Measurements from ENCODE around the gene E2F8. TPM values are rescaled to one million over a fixed set of nuclear protein-coding genes. Genes with fewer than 3 reads are reported as not detected.

E2F8 gene
- polyA plus RNA-seq, 1 of the 3 experiments (the other 2 are of a cell fraction): 2.7 TPM

- POLR2A ChIA-PET: no interaction called here
- Histone ChIP-seq H2AFZ (ENCODE audit: low read depth) (no peak overlapping the region), H3K9me3 (no peaks in the 10 kb centered on the region), H3K79me2 (ENCODE audit: insufficient read depth) (no peaks in the 10 kb centered on the region), H3K4me3 (ENCODE audit: low read depth in 2 of 2, low read length in 1 of 2) (no peak overlapping the region), H3K36me3 (replicated peaks in 1 of 2; ENCODE audit: control insufficient read depth in 1 of 2, insufficient read depth in 2 of 2, low read length in 1 of 2) (no peaks in the 10 kb centered on the region), H3K9ac (no peak overlapping the region), H3K4me2 (no peak overlapping the region), H3F3A (replicated peaks; ENCODE audit: insufficient read depth) (no peaks in the 10 kb centered on the region), H3K4me1 (ENCODE audit: control insufficient read depth in 1 of 2, insufficient read depth in 2 of 2, low read depth in 1 of 2, low read length in 1 of 2) (no peaks in the 10 kb centered on the region; a peak in 1 of 4 replicates), H3K27ac (ENCODE audit: low read depth in 2 of 2, low read length in 1 of 2) (no peak overlapping the region), H3K9me2 (no peaks in the 10 kb centered on the region), H3K27me3 (ENCODE audit: insufficient read depth) (no peaks in the 10 kb centered on the region), H4K20me1 (ENCODE audit: insufficient read depth) (no peaks in the 10 kb centered on the region)
- TF ChIP-seq JUND (IDR thresholded peaks at IDR 0.05) (no peak), CHD2 (IDR thresholded peaks at IDR 0.05; ENCODE audit: low read length, partially characterized antibody) (no peak), USF2 (IDR thresholded peaks at IDR 0.05; ENCODE audit: borderline replicate concordance, low read depth, low read length) (no peak), MXI1 (IDR thresholded peaks at IDR 0.05; ENCODE audit: low read depth, low read length) (no peak), MEF2A (IDR thresholded peaks at IDR 0.05; ENCODE audit: borderline replicate concordance, low read depth) (no peak), RAD21 (IDR thresholded peaks at IDR 0.05; ENCODE audit: low read length) (no peak)
- TF ChIP-seq, protein P1, sequence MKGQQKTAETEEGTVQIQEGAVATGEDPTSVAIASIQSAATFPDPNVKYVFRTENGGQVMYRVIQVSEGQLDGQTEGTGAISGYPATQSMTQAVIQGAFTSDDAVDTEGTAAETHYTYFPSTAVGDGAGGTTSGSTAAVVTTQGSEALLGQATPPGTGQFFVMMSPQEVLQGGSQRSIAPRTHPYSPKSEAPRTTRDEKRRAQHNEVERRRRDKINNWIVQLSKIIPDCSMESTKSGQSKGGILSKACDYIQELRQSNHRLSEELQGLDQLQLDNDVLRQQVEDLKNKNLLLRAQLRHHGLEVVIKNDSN (IDR thresholded peaks at IDR 0.05; ENCODE audit: borderline replicate concordance, low read depth): no peak
- TF ChIP-seq, protein P2, sequence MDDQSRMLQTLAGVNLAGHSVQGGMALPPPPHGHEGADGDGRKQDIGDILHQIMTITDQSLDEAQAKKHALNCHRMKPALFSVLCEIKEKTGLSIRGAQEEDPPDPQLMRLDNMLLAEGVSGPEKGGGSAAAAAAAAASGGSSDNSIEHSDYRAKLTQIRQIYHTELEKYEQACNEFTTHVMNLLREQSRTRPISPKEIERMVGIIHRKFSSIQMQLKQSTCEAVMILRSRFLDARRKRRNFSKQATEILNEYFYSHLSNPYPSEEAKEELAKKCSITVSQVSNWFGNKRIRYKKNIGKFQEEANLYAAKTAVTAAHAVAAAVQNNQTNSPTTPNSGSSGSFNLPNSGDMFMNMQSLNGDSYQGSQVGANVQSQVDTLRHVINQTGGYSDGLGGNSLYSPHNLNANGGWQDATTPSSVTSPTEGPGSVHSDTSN (IDR thresholded peaks at IDR 0.05): no peak
- peak; percentile 19 for DNase-seq
- WGBS (ENCODE audit: low lambda C conversion rate): 71% methylated on average over 7 of the region's 7 CpGs
- CTCF ChIA-PET: interaction anchor here (0.6 to 1.3 kb wide), 2 partner anchors 47 to 114 kb away, joined by 3 to 4 read pairs; no protein-coding TSS in a partner anchor
Measured at GRCh38 chr11:19191530-19192169, 49.1 kb downstream of the E2F8 start.

GRCh38 chr11:19187833-19188258, 52.9 kb downstream of the E2F8 start:
- WGBS (ENCODE audit: low lambda C conversion rate): 81% methylated on average over 5 of the region's 9 CpGs
- H3K4me1 ChIP-seq (ENCODE audit: control insufficient read depth in 1 of 2, insufficient read depth in 2 of 2, low read depth in 1 of 2, low read length in 1 of 2): no peaks in the 10 kb centered on the region; a peak in 1 of 4 replicates
- no peak overlapping the region for H3K9ac ChIP-seq
- POLR2A ChIA-PET: no interaction called here
- H3K9me3 ChIP-seq: no peaks in the 10 kb centered on the region
- H3K9me2 ChIP-seq: no peaks in the 10 kb centered on the region
- H3K27me3 ChIP-seq (ENCODE audit: insufficient read depth): no peaks in the 10 kb centered on the region
- no peak overlapping the region for H3K4me3 ChIP-seq (ENCODE audit: low read depth in 2 of 2, low read length in 1 of 2)
- DNase-seq: no peak
- CTCF ChIA-PET: interaction anchor here (1.9 kb wide), 1 partner anchor 111 kb away, joined by 5 read pairs; no protein-coding TSS in a partner anchor
- no peak overlapping the region for H3K27ac ChIP-seq (ENCODE audit: low read depth in 2 of 2, low read length in 1 of 2)
- H4K20me1 ChIP-seq (ENCODE audit: insufficient read depth): no peaks in the 10 kb centered on the region
- TF ChIP-seq GABPA (IDR thresholded peaks at IDR 0.05; ENCODE audit: low read depth) (no peak), IRF3 (IDR thresholded peaks at IDR 0.05; ENCODE audit: low read depth, low read length) (no peak)
- H3K36me3 ChIP-seq (replicated peaks in 1 of 2; ENCODE audit: control insufficient read depth in 1 of 2, insufficient read depth in 2 of 2, low read length in 1 of 2): no peaks in the 10 kb centered on the region
- no peaks in the 10 kb centered on the region for H3F3A ChIP-seq (replicated peaks; ENCODE audit: insufficient read depth)
- no peak overlapping the region; the same call in 1 of the 2 replicates for H3K4me2 ChIP-seq
- H2AFZ ChIP-seq (ENCODE audit: low read depth): no peak overlapping the region
- no peaks in the 10 kb centered on the region for H3K79me2 ChIP-seq (ENCODE audit: insufficient read depth)
